GM19035 (cell line): ENCODE data around the gene MED13L.
"Not testable (repeated sequence)": the region's sequence is repeated elsewhere in the genome, so short reads cannot be mapped to it uniquely, and the experiment has no call there.

Experiments used
- ATAC-seq: cut with Tn5 transposase; IDR thresholded peaks from one replicate; pipeline ENCODE4 v1.9.1; 2021; ENCODE audit not compliant: unreplicated experiment

Gene MED13L

DNA sequence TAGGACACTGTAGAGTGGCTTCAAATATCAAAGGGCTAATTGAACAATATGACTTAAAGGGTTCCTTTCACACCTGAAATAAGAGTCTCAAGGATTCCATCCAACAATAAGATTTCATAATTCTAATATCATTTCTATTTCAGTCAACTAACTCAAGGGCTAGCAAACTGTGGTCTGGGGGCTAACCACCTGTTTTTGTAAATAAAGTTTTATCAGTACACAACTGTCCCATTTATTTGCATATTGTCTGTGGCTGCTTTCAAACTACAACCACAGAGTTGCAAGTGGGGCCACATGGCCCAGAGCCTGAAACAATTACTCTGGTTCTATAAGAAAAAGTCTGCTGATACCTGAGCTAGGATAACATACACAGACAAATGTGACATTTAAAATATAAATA lies 29.1 kb downstream of the MED13L start:
- no peak for ATAC-seq

DNA sequence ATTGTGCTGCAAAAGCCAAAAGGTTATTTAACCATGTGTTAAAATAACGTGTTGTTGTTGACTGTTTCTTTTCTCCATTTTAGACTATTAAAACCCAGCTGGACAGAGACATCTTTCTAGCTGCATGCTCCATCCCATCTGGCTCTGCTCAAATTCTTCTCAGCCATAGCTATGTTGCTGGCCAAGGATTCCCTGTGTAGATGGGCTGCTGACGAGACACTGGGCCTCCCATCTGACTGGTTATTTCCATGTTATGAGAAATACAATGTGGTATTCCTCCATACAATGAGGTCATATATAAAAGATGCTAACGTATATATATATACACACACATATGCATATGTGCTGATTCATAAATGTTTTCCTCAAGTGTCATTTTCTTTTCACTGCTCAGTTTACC lies 30.1 kb downstream of the MED13L start:
- no peak for ATAC-seq

DNA sequence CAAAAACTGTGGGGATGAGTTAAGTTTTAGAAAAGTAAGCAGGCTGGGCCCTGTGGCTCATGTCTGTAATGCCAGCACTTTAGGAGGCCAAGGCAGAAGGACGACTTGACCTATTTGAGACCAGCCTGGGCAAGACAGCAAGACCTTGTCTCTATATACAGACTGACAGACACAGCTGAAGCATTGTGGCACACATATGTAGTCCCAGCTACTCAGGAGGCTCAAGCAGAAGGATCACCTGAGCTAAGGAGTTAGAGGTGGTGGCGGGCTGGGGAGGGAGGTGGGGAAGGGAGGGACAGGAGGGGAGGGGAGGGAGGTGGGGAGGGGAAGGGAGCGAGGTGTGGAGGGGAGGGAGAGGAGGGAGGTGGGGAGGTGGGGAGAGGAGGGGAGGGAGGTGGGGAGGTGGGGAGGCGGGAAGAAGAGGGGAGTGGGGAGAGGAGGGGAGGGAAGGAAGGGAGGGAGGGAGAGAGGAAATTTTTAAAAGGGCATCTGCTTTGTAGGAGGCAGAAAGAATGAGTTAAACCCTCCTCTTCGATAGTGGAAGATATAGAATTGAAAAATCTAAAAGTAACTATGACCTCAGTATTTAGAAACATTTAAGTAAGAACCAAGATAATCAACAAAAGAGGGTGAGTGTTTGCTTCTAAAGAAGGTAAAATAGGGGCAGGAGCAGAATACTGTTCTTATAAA lies 30.9 kb downstream of the MED13L start:
- no peak for ATAC-seq

DNA sequence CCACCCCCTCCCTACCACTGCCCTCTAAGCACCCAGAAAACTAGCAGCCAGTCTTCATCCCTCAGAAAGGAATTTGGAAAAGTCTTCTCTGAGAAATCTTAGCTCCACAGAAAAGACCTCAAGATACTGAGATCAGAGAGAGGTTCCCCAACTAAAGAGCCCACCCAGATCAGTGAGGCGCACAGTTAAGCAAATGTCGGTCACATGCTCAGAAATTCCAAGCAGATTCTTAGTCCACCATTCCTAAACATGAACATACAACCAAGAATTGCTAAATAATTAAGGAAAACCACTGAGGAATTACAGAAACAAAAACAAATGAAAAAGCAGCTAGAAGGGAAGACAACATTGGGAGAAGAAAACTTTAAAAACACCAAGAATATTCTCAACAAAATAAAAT lies 32.3 kb downstream of the MED13L start:
- ATAC-seq: no peak

DNA sequence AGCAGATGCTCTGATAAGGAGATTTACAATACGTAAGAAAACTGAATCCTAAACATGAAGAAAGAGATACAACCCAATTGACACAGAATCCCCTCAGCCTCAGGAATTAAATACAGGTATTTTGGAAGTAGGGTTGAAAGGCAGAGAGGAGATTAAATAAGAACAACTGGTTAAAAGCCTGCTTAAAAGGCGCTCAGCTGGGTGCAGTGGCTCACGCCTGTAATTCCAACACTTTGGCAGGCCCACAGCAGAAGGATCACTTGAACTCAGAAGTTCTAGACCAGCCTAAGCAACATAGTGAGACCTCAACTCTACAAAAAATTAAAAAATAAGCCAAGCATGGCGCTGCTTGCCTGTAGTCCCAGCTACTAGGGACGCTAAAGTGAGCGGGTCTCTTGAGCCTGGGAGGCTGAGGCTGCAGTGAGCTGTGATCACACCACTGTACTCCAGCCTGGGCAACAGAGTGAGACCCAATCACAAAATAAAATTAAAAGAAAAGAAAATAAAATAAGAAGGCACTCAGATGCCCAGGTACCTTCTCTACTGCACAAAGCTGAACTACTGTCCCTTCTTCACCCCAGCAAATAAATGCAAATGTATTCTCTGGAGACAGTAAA lies 32.9 kb downstream of the MED13L start:
- ATAC-seq: no peak

DNA sequence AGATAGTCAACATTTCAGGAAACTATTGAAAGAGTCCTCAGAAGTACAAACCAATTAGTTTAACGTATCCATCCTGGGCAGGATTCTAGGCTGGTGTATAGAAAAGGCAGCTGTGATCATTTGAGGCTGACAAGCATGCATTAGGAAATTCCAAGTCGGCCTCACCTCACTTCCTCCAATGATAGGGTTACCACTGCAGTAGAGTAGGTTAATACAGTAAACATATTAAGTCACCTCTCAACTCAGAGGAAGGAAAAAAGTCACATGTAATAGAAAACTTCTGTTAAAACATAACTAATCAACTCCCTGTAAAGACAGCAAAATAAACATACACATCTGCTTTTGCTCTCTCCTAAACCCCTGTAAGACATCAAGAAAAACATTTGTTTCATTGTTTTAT lies 33.5 kb downstream of the MED13L start:
- ATAC-seq: no peak

DNA sequence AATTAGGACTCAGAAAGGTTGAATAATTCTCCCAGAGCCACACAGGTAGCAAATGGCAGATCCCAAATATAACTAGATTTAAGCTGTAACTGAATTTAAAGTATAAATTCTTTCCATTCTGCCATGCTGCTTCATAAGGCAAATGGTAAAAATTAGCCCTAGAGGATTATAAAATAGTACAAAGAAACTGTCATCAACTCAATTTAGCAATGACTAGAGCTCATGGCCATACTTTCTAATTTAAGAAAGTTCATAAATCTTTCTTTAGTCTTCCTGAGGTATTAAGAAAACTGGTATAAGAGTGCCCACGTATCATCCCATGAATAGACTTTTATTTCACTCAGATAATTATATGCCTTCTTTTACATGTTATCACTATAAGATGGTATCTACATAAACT lies 34.8 kb downstream of the MED13L start:
- ATAC-seq: no peak

DNA sequence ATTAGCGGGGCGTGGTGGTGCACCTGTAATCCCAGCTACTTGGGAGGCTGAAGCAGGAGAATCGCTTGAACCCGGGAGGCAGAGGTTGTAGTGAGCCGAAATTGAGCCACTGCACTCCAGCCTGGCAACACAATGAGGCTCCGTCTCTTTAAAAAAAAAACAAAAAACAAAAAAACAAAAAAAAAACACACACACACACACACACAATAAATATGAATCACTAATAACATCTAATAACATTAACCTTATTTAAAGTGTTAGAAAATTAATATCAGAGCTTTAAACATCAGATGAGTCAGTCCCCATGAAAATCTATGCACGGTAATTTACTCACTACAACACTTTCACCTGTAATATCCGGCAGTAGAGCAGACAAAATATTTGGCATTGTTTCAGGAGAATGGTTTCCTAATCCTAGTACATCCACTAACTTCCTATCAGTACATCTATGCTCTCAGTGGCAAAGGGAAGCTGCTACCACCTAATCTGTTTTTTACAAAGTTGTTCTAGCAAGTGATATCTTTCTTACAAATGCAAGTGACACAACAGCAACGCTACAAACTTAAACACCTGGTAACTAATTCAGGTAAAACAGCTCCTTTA lies 36.2 kb downstream of the MED13L start:
- no peak for ATAC-seq

DNA sequence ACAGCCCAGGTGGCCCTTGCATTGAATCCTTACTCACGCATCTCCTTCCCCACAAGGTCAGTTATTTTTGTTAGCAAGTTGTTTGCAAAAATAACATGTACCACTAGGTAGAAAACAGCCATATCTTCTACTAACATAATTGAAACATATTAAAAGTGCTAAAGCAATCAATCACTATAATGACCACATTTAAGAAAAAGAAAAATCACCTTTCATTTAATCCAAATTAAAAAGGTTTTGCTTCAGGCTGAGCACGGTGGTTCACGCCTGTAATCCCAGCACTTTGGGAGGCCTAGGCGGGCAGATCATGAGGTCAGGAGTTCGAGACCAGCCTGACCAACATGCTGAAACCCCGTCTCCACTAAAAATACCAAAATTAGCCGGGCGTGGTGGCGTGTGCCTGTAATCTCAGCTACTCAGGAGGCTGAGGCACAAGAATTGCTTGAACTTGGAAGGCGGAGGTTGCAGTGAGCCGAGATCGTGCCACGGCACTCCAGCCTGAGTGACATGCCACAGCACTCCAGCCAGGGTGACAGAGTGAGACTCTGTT lies 38.8 kb downstream of the MED13L start:
- not testable (repeated sequence) for ATAC-seq

DNA sequence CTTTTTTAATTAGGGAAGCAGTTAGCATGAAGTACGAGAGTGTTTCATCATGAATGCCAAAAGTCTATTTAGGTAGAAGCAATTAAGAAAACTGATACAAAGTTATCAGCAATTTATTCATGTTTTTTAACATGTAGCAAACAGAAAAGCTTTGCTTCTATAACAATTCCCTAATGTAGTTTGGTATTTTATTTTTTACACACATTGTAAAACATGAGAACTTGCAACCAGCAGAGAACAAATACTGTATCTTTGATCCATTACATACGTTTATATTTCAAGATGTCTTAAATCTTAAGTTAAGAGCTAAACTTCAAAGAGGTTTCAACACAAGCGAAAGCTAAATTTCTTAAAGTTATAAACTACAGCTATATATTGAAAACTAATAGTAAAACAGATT lies 39.3 kb downstream of the MED13L start:
- no peak for ATAC-seq

DNA sequence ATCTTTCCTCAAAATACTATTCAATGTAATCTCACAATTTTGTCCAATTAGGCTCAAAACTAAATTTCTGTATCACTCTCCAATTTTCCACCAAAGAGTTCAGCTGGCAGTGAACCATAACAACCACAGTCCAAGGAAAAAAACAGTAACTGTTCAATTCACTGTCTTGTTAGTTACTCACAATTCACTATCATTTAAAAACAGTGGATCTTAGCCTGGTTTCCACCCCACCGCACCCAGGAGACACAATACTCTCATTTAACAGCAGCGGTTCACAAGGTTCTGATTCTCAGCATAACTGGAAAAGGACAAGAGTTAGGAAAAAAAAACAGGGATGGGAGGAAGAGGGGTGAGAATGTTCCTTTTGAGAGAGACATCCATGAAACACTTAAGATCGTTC lies 40.5 kb downstream of the MED13L start:
- no peak for ATAC-seq

DNA sequence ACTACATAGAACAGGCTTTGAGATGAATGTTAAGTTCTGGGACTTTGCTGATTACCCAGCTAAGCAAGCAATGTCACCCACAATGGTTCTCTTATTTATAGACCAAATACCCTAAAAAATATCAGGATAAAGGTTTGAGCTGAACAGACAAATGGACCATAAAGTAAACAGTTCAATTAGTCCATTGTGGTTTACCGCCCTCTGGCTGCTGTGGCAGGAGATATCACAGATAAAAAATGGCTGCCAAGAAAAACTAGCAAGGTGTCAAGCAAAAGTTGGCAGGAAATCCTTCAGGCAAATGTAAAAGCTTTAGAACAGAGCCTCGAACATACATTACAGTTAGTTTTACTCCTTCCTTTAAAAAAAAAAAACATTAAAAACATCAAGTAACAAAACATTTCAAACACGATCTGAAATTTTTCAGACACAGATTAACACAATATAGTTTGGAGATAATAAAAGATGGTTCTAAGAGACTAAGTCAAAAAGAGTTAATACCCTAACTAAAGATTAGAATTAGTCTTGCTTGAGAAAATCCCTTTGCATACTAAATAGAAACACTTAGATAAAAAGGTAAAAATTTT lies 41.3 kb downstream of the MED13L start:
- no peak for ATAC-seq

DNA sequence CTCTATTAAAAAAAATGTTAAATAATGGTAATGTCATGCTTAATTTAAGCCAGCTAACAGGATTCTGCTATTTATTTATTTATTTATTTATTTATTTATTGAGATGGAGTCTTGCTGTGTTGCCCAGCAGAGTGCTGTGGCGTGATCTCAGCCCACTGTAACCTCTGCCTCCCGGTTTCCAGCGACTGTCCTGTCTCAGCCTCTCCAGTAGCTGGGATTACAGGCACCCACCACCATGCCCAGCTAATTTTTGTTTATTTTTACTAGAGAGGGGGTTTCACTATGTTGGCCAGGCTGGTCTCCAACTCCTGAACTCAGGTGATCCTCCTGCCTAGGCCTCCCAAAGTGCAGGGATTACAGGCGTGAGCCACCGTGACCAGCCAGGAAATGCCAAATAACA lies 43.3 kb downstream of the MED13L start:
- ATAC-seq: not testable (repeated sequence)

DNA sequence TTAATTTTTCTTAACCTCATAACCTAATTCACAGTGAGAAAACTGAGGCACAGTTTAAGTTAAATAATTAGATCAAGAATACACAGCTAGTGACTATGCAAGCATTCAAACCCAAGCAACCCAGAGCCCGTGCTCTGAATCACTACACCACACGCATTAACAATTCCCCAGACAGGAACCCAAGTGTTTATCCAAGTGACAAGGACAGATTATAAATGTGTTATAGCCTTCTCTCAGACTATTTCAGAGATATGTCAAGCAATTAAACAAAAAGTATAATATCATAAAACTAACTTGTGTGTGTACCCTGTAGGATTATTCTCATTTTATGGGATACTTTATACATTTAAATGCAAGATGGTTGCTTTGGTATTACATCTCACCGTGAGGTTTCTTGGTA lies 43.8 kb downstream of the MED13L start:
- no peak for ATAC-seq

DNA sequence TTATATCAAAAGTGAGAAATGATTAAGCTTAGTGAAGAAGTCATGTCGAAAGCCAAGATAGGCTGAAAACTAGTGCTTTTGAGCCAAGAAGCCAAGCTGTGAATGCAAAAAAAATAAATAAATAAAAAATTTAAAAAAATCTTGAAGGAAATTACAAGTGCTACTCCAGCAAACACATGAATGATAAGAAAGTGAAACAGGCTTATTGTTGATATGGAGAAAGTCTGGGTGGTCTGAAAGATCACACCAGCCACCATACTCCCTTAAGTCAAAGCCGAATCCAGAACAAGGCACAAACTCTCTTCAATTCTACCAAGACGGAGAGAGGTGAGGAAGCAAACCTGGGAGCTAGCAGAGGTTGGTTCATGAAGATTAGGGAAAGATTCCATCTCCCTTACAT lies 49.7 kb downstream of the MED13L start:
- no peak for ATAC-seq

DNA sequence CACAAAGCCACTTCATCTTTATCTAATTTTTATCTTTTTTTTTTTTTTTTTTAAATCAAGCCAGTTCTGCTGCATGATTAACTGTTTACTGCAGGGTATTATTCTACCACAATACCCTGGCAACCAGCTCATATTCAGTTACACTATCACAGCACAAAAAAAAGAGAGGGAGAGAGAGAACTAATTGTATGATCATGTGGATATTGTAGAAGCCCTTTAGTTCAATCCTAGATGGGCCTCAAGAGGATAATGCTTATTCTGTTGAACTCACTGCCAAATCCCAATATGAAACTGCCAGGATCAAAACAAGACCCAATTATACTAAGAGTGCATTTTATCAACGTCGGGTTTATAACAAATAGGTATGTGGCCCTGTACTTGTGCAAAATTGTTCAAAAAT lies 51.5 kb downstream of the MED13L start:
- no peak for ATAC-seq

DNA sequence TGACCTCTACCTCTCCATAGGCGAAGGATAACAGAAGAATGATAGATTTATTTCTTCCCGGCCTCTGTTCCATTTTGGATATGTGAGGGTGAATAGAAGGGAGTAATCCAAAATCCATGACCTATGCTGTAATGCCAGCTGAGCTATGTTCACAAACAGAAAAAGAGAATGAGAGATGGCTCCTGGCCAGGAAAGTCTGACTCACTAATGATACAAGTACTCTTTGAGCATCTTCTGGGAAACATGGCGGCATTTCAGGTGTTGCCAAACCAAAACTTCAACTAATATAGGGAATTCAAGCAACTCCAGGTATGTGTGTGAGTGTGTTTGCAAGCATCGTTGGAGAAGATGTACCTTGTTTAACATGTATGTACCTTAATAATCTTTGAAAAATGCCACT lies 55.1 kb downstream of the MED13L start:
- ATAC-seq: no peak

DNA sequence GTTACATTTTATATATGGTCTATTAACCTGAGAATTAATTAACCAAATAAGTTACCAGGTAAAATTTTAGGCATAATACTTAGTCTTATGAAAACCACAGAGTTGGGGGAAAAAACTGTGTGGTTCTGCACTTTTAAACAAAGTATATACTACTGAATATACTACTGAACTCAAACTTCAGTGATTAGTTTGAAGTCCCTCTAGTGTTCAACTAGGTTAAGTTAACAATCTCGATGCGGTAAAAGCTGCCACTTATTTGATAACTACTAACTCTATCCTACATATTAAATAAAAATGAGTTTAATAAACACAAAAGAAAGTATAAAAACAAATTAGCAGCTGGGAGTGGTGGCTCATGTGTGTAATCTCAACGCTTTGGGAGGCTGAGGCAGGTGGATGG lies 56.7 kb downstream of the MED13L start:
- no peak for ATAC-seq

DNA sequence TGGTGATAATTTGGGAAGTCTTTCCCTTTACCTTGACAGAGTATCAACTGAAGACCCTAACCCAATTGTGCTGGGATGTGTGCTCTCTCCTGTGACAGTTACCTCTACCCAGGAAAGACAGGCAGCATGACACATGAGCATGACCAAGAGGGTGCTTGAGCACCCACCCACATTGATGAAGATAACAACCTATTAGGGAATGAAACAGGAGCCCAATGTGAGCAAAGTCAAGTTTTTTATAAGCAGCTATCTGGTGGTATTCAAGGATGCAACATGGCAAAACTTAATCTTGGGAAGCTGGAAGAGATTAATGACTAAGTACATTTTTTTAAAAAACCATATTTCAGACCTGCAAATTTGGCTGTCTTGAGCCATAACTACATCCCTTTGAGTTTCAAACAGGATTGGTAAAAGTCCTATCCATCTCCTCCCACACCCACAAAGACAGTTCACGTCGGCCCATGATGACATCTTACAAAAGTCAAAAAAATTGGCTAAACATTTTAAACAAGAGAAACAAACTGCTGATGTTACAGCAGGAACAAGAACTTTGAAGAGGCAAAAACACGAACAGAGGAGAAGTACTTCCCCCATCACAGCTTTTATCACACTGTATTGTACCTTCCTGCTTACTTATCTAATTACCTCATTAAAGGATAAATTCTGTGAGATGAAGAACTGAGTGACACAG lies 60.3 kb downstream of the MED13L start:
- ATAC-seq: no peak

DNA sequence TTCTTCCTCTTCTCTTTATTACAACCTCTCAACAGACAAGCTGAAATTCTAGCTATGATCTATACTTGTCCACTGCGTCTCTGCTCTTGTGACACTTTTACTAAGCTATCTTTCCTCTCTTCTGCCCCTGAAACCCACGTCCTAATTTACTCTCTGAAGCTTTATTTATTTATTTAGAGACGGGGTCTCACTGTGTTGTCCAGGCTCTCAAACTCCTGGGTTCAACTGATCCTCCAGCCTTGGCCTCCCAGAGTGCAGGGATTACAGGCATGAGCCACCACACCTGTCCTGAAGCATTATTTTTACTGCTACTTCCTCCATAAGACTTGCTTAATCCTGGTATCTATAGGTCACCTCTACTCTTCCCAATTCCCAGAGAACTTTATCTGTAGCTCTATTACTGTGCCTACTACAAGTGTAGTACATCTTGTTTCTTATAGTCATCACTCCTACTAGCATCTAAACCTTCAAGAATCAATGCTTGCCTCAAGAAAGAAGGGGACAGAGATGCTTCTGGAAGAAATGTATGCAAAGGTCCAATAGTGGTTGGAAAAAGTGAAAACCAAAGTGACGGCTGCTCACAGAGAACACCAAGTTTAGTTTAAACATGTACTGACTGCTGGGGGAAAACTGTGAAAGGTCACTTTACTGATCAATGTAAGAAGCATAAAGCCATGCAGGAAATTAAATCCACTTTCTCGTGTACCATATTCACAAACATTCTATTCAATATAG lies 61.3 kb downstream of the MED13L start:
- ATAC-seq: no peak

DNA sequence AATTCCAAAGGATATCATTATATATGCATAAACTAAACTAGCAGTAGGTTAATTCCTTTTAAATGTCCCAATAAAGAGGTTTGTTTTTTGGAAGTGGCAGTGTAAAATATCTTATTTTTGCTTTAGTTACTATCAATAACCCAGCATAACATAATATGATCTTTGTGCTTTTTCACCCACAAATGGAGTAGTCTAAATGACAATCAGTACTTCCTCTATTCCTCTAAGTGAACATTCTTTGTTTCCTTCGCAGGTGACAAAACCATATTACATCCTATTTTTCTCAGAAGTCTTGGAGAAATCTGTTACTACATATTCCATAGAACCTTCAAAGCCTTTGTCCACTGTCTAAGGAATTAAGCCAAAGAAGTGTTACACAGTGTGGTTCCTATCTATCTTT lies 62.5 kb downstream of the MED13L start:
- ATAC-seq: no peak
